AG04450 (cell line): Measurements from ENCODE around the gene DBI. TPM values are rescaled to one million over a fixed set of nuclear protein-coding genes. Genes with fewer than 3 reads are reported as not detected.

Experiments
- CTCF ChIA-PET: fragments of 300-600, 350-600 bp; formaldehyde crosslinking; extraction: SDS; loops from one replicate; lab custom pipeline; 2022; ENCODE audit warnings: antibody characterized with exemption, inconsistent platforms; lab: Charles Lee
- POLR2A ChIA-PET: fragments of 350-600 bp; formaldehyde crosslinking; extraction: SDS; loops from one replicate; lab custom pipeline; 2021; ENCODE audit warnings: antibody characterized with exemption, inconsistent platforms; lab: Yijun Ruan, JAX
- DNase-seq: peaks from one replicate; pipeline ENCODE4 v3.0.0-alpha.2; 2011; ENCODE audit warnings: low read depth, low spot score
- H3K27ac ChIP-seq: one replicate; pipeline ENCODE4 v1.5.1; 2012; ENCODE audit warnings: low read depth, low read length, control low read depth
- H3K27me3 ChIP-seq: one replicate; pipeline ENCODE4 v1.6.0; 2012; ENCODE audit warnings: low read length; ENCODE audit not compliant: control insufficient read depth, insufficient read depth
- H3K4me3 ChIP-seq: 2 replicates; pipeline ENCODE4 v1.5.1; 2011; ENCODE audit warnings: mild to moderate bottlenecking, low read depth, low read length, control low read depth
- H3K9me3 ChIP-seq: 2 replicates; pipeline ENCODE4 v1.5.1; 2012; ENCODE audit warnings: low read length; ENCODE audit not compliant: control insufficient read depth, insufficient read depth
- CTCF ChIP-seq: IDR thresholded peaks from 2 replicates; pipeline ENCODE4 v1.5.1; 2011; ENCODE audit warnings: low read depth, low read length, control low read depth, inconsistent platforms
- polyA plus RNA-seq: library from polyadenylated mRNA; depleted of rRNA; stranded (reverse); fragments of >200 nt; gene quantifications from 2 replicates; pipeline ENCODE4 v1.2.3, GENCODE V29; 2011

Gene DBI
- polyA plus RNA-seq, 1 experiment: 244 TPM

GRCh38 chr2:119326938-119327337 lies 39.8 kb upstream of the DBI start:
- Histone ChIP-seq H3K27ac (no peak overlapping the region), H3K4me3 (no peak overlapping the region), H3K9me3 (no peaks in the 10 kb centered on the region), H3K27me3 (no peaks in the 10 kb centered on the region)
- ChIA-PET CTCF (interaction anchor here (0.7 to 1.1 kb wide), 2 partner anchors 150 to 445 kb away, joined by 3 to 4 read pairs; no protein-coding TSS in a partner anchor), POLR2A (no interaction called here)
- DNase-seq: no peak
- TF ChIP-seq CTCF: no peak

- Histone ChIP-seq H3K9me3 (no peaks in the 10 kb centered on the region), H3K27ac (no peak overlapping the region), H3K4me3 (no peak overlapping the region), H3K27me3 (no peaks in the 10 kb centered on the region)
- POLR2A ChIA-PET: no interaction called here
- no peak for DNase-seq
- no peak for TF ChIP-seq CTCF
- CTCF ChIA-PET: interaction anchor here (0.7 to 1.1 kb wide), 2 partner anchors 149 to 445 kb away, joined by 3 to 4 read pairs; no protein-coding TSS in a partner anchor
Observed at GRCh38 chr2:119327431-119327830, 39.3 kb upstream of the DBI start.

GRCh38 chr2:119332953-119333352 lies 33.8 kb upstream of the DBI start:
- no peak for TF ChIP-seq CTCF
- no peaks in the 10 kb centered on the region for H3K9me3 ChIP-seq
- no peak overlapping the region for H3K4me3 ChIP-seq
- CTCF ChIA-PET: no interaction called here
- DNase-seq: no peak
- POLR2A ChIA-PET: no interaction called here
- no peak overlapping the region for H3K27ac ChIP-seq
- H3K27me3 ChIP-seq: no peaks in the 10 kb centered on the region

- no peak for TF ChIP-seq CTCF
- no peak overlapping the region for H3K27ac ChIP-seq
- no peaks in the 10 kb centered on the region for H3K27me3 ChIP-seq
- no peak for DNase-seq
- POLR2A ChIA-PET: no interaction called here
- no peak overlapping the region for H3K4me3 ChIP-seq
- H3K9me3 ChIP-seq: no peaks in the 10 kb centered on the region
- CTCF ChIA-PET: no interaction called here
Observed at GRCh38 chr2:119333360-119333759, 33.4 kb upstream of the DBI start.

- CTCF ChIA-PET: no interaction called here
Observed at GRCh38 chr2:119333833-119334232, 32.9 kb upstream of the DBI start.

More at GRCh38 chr2:119333833-119334232, 32.9 kb upstream of the DBI start:
- Histone ChIP-seq H3K4me3 (no peak overlapping the region), H3K27ac (no peak overlapping the region), H3K9me3 (no peaks in the 10 kb centered on the region), H3K27me3 (no peaks in the 10 kb centered on the region)
- no peak for DNase-seq
- no peak for TF ChIP-seq CTCF
- POLR2A ChIA-PET: no interaction called here
